ENCODE data around the gene MRPL38. TPM values are rescaled to one million over a fixed set of nuclear protein-coding genes. Genes with fewer than 3 reads are reported as not detected.
"Not testable (repeated sequence)": the region's sequence is repeated elsewhere in the genome, so short reads cannot be mapped to it uniquely, and the experiment has no call there.

Gene MRPL38
- polyA plus RNA-seq, 4 donors, result 56.9 to 93.5 (median 65.1) TPM

GRCh38 chr17:75851693-75851991, 53.0 kb downstream of the MRPL38 start:
- peaks cover 0 to 34% (median 6%) of the 10 kb centered on the region in 3 donors for H3K4me1 ChIP-seq (ENCODE audit: control insufficient read depth in 3 of 3, insufficient read depth in 2 of 3, low read depth in 1 of 3, low read length in 2 of 3)
- 88 to 96% (median 94%) methylated on average over 15 of the region's 15 CpGs for WGBS, 3 donors
- H3K27ac ChIP-seq (ENCODE audit: low read depth in 1 of 3, low read length in 2 of 3); H3K4me3 ChIP-seq (ENCODE audit: low read depth in 1 of 3, low read length in 3 of 3); DNase-seq; FAIRE-seq; H3K27me3 ChIP-seq (ENCODE audit: control insufficient read depth in 3 of 3, insufficient read depth in 3 of 3, low read length in 3 of 3); H3K9me3 ChIP-seq (ENCODE audit: control insufficient read depth in 2 of 2, insufficient read depth in 1 of 2, low read depth in 1 of 2, low read length in 1 of 2): not testable (repeated sequence)
- peaks cover 16 to 57% (median 17%) of the 10 kb centered on the region in 3 donors for H3K36me3 ChIP-seq (ENCODE audit: control insufficient read depth in 3 of 3, insufficient read depth in 2 of 3, low read depth in 1 of 3, low read length in 3 of 3)

GRCh38 chr17:75850928-75851692, 53.6 kb downstream of the MRPL38 start:
- H3K9me3 ChIP-seq (ENCODE audit: control insufficient read depth in 2 of 2, insufficient read depth in 1 of 2, low read depth in 1 of 2, low read length in 1 of 2), result no peaks in the 10 kb centered on the region
- no peak for DNase-seq
- no peak for FAIRE-seq
- no peaks in the 10 kb centered on the region for H3K27me3 ChIP-seq (ENCODE audit: control insufficient read depth in 3 of 3, insufficient read depth in 3 of 3, low read length in 3 of 3)
- peaks cover 2 to 34% (median 6%) of the 10 kb centered on the region in 3 donors for H3K4me1 ChIP-seq (ENCODE audit: control insufficient read depth in 3 of 3, insufficient read depth in 2 of 3, low read depth in 1 of 3, low read length in 2 of 3)
- WGBS, 3 donors, result 93 to 95% (median 94%) methylated on average over 12 of the region's 12 CpGs
- H3K36me3 ChIP-seq (ENCODE audit: control insufficient read depth in 3 of 3, insufficient read depth in 2 of 3, low read depth in 1 of 3, low read length in 3 of 3), result peaks cover 17 to 62% (median 21%) of the 10 kb centered on the region in 3 donors
- no peak overlapping the region for H3K27ac ChIP-seq (ENCODE audit: low read depth in 1 of 3, low read length in 2 of 3)
- no peak overlapping the region for H3K4me3 ChIP-seq (ENCODE audit: low read depth in 1 of 3, low read length in 3 of 3)

GRCh38 chr17:75849724-75850123, 55.0 kb downstream of the MRPL38 start:
- Histone ChIP-seq H3K27me3 (ENCODE audit: control insufficient read depth in 3 of 3, insufficient read depth in 3 of 3, low read length in 3 of 3) (no peaks in the 10 kb centered on the region), H3K36me3 (ENCODE audit: control insufficient read depth in 3 of 3, insufficient read depth in 2 of 3, low read depth in 1 of 3, low read length in 3 of 3) (peaks cover 17 to 72% (median 21%) of the 10 kb centered on the region in 3 donors), H3K27ac (ENCODE audit: low read depth in 1 of 3, low read length in 2 of 3) (peak overlapping the region in 1 of 3 donors; percentile 38), H3K4me1 (ENCODE audit: control insufficient read depth in 3 of 3, insufficient read depth in 2 of 3, low read depth in 1 of 3, low read length in 2 of 3) (peaks cover 2 to 48% (median 13%) of the 10 kb centered on the region in 3 donors), H3K9me3 (ENCODE audit: control insufficient read depth in 2 of 2, insufficient read depth in 1 of 2, low read depth in 1 of 2, low read length in 1 of 2) (no peaks in the 10 kb centered on the region), H3K4me3 (ENCODE audit: low read depth in 1 of 3, low read length in 3 of 3) (no peak overlapping the region)
- DNase-seq, result no peak
- 87 to 94% (median 94%) methylated on average over 9 of the region's 9 CpGs for WGBS, 3 donors
- no peak for FAIRE-seq

- no peak for FAIRE-seq
- Histone ChIP-seq H3K4me1 (ENCODE audit: control insufficient read depth in 3 of 3, insufficient read depth in 2 of 3, low read depth in 1 of 3, low read length in 2 of 3) (peaks cover 2 to 49% (median 9%) of the 10 kb centered on the region in 3 donors), H3K36me3 (ENCODE audit: control insufficient read depth in 3 of 3, insufficient read depth in 2 of 3, low read depth in 1 of 3, low read length in 3 of 3) (peaks cover 17 to 72% (median 21%) of the 10 kb centered on the region in 3 donors), H3K27ac (ENCODE audit: low read depth in 1 of 3, low read length in 2 of 3) (peak overlapping the region in 2 of 3 donors; percentile 27 to 38), H3K27me3 (ENCODE audit: control insufficient read depth in 3 of 3, insufficient read depth in 3 of 3, low read length in 3 of 3) (no peaks in the 10 kb centered on the region), H3K4me3 (ENCODE audit: low read depth in 1 of 3, low read length in 3 of 3) (no peak overlapping the region), H3K9me3 (ENCODE audit: control insufficient read depth in 2 of 2, insufficient read depth in 1 of 2, low read depth in 1 of 2, low read length in 1 of 2) (no peaks in the 10 kb centered on the region)
- WGBS, 3 donors, result 88 to 96% (median 92%) methylated on average over 11 of the region's 11 CpGs
- DNase-seq, result no peak
These were observed 55.4 kb downstream of the MRPL38 start for GRCh38 chr17:75849279-75849646.

Other genes with a start within 250 kb of the MRPL38 start
- 10 to 100 TPM; 14.6 to 41.2 (median 17.9) TPM for gene RECQL5, start 237.7 kb downstream of the MRPL38 start, polyA plus RNA-seq
- gene SAP30BP, start 237.5 kb downstream of the MRPL38 start, polyA plus RNA-seq, result 10 to 100 TPM; 52.6 to 92.7 (median 75.0) TPM
- gene ITGB4, start 183.4 kb downstream of the MRPL38 start, polyA plus RNA-seq, result 100 to 1,000 TPM in 3 of 4 donors, 10 to 100 TPM in 1; 37.4 to 288 (median 155) TPM
- gene GALK1, start 139.7 kb downstream of the MRPL38 start, polyA plus RNA-seq, result 100 to 1,000 TPM in 1 of 4 donors, 10 to 100 TPM in 3; 43.4 to 116 (median 81.4) TPM
- 10 to 100 TPM in 3 of 4 donors, 1 to 10 TPM in 1; 8.9 to 34.3 (median 16.3) TPM for gene UNK, start 120.1 kb downstream of the MRPL38 start, polyA plus RNA-seq
- gene UNC13D, start 60.5 kb downstream of the MRPL38 start, polyA plus RNA-seq, result 10 to 100 TPM in 2 of 4 donors, 1 to 10 TPM in 2; 8.1 to 40.3 (median 12.6) TPM
- gene WBP2, start 49.5 kb downstream of the MRPL38 start, polyA plus RNA-seq, result 100 to 1,000 TPM in 2 of 4 donors, 10 to 100 TPM in 2; 68.4 to 121 (median 99.8) TPM
- gene TRIM47, start 26.3 kb downstream of the MRPL38 start, polyA plus RNA-seq, result 10 to 100 TPM in 3 of 4 donors, 1 to 10 TPM in 1; 4.9 to 63.3 (median 43.8) TPM
- gene TRIM65, start 7.9 kb downstream of the MRPL38 start, polyA plus RNA-seq, result 10 to 100 TPM in 2 of 4 donors, 1 to 10 TPM in 2; 6.5 to 17.1 (median 11.3) TPM
- gene FBF1, start 36.2 kb upstream of the MRPL38 start, polyA plus RNA-seq, result 10 to 100 TPM in 1 of 4 donors, 1 to 10 TPM in 3; 2.2 to 45.7 (median 5.4) TPM
- 100 to 1,000 TPM in 1 of 4 donors, 10 to 100 TPM in 3; 20.6 to 111 (median 62.5) TPM for gene ACOX1, start 74.3 kb upstream of the MRPL38 start, polyA plus RNA-seq
- gene TEN1, start 74.4 kb upstream of the MRPL38 start, polyA plus RNA-seq, result 10 to 100 TPM; 22.8 to 96.6 (median 54.7) TPM
- 10 to 100 TPM in 3 of 4 donors, 1 to 10 TPM in 1; 7.9 to 82.3 (median 41.7) TPM for gene CDK3, start 96.0 kb upstream of the MRPL38 start, polyA plus RNA-seq
- gene EVPL, start 122.4 kb upstream of the MRPL38 start, polyA plus RNA-seq, result 10 to 100 TPM; 10.7 to 66.4 (median 41.9) TPM
- 10 to 100 TPM; 34.0 to 61.5 (median 39.2) TPM for gene SRP68, start 167.6 kb upstream of the MRPL38 start, polyA plus RNA-seq
- gene GALR2, start 169.9 kb upstream of the MRPL38 start, polyA plus RNA-seq, result under 1 TPM in 2 of 4 donors, not detected in 2; 0.25 to 0.54 TPM
- 10 to 100 TPM in 1 of 4 donors, 1 to 10 TPM in 2, under 1 TPM in 1; 0.87 to 21.6 (median 2.0) TPM for gene ZACN, start 174.3 kb upstream of the MRPL38 start, polyA plus RNA-seq
- gene EXOC7, start 198.9 kb upstream of the MRPL38 start, polyA plus RNA-seq, result 10 to 100 TPM; 47.3 to 88.0 (median 49.7) TPM
- gene FOXJ1, start 236.4 kb upstream of the MRPL38 start, polyA plus RNA-seq, result under 1 TPM in 3 of 4 donors, not detected in 1; 0.22 to 0.84 (median 0.63) TPM

Measured in small intestine (tissue), 7 donors.